NB4 (cell line): ENCODE data around the gene ZNF638.

Experiments
- POLR2A ChIP-seq: IDR thresholded peaks from 2 replicates; pipeline ENCODE4 v1.6.1; 2011; ENCODE audit warnings: mild to moderate bottlenecking; ENCODE audit not compliant: insufficient read length; ENCODE audit errors: extremely low read depth
- TF ChIP-seq, protein P1 (sequence below): IDR thresholded peaks from one replicate; pipeline ENCODE4 v1.5.1; 2012; ENCODE audit warnings: low read depth, low read length
- TF ChIP-seq, protein P2 (sequence below): IDR thresholded peaks from 2 replicates; pipeline ENCODE4 v1.6.1; 2011; ENCODE audit warnings: low read depth, low read length

DNA sequence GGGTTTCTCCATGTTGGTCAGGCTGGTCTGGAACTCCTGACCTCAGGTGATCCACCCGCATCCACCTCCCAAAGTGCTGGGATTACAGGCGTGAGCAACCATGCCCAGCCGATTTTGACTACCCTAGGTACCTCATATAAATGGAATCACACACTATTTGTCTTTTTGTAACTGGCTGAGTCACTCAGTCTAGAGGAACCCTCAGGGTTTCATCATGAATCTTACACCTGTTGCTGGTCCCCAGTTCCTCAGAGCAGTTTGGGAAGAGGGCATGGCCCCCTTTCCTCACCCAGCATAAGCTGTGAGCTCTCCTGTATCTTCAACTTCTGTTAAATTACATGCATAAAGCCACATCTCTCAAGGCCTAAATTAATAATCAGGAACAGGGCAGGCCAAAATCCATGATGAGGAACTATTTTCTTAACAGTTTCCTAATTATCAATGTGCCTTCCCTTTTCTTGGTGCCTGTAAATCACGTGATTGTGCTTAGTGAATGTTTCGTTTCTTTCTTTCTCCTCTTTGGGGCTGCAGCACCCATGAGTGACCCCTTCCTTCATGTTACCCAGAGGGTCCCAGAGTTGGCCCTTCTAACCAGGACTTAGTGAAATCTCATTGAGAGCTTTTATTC lies 142.6 kb downstream of the ZNF638 start:
- TF ChIP-seq, protein P1, sequence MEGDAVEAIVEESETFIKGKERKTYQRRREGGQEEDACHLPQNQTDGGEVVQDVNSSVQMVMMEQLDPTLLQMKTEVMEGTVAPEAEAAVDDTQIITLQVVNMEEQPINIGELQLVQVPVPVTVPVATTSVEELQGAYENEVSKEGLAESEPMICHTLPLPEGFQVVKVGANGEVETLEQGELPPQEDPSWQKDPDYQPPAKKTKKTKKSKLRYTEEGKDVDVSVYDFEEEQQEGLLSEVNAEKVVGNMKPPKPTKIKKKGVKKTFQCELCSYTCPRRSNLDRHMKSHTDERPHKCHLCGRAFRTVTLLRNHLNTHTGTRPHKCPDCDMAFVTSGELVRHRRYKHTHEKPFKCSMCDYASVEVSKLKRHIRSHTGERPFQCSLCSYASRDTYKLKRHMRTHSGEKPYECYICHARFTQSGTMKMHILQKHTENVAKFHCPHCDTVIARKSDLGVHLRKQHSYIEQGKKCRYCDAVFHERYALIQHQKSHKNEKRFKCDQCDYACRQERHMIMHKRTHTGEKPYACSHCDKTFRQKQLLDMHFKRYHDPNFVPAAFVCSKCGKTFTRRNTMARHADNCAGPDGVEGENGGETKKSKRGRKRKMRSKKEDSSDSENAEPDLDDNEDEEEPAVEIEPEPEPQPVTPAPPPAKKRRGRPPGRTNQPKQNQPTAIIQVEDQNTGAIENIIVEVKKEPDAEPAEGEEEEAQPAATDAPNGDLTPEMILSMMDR, result no peak
- no peak for TF ChIP-seq POLR2A
- TF ChIP-seq, protein P2, sequence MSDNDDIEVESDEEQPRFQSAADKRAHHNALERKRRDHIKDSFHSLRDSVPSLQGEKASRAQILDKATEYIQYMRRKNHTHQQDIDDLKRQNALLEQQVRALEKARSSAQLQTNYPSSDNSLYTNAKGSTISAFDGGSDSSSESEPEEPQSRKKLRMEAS, result no peak
